ENCODE results near the gene SLC25A29.

Gene SLC25A29

DNA sequence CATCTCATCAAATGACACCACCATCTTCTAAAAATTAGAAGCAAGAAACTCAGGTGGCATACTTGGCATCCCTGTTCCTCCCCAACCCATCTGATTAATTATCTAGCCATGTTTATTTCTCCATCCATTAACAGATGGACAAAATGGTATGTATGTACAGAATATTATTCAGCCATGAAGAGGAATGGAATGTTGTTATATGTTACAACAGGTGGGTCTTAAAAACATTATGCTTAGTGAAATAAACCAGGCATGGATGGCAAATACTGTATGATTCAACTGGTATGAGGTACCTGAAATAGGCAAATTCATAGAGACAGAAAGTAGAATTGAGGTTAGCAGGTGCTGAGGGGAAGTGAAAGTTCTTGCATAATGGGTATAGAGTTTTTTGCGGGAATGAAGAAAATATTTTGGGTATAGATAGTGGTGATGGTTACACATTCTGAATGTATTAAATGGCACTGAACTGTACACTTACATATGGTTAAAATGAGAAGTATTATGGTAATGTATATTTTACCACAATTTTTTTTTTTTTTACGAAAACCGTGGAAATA, 49.8 kb downstream of the SLC25A29 start:
- Histone ChIP-seq H3K4me3 (ENCODE audit: low read depth, low read length) (no peak overlapping the region), H3K4me1 (ENCODE audit: control insufficient read depth, insufficient read depth, low read length) (peaks cover 2% of the 10 kb centered on the region; the same call in 1 of the 2 replicates), H3K27ac (ENCODE audit: extremely low read depth, low read depth, low read length) (no peak overlapping the region), H3K36me3 (ENCODE audit: control insufficient read depth in 2 of 2, insufficient read depth in 1 of 2, low read length in 2 of 2) (peaks cover 0 to 8% of the 10 kb centered on the region in 2 experiments; a peak in 2 of 3 replicates), H3K9me3 (ENCODE audit: control insufficient read depth, insufficient read depth, low read depth, low read length) (no peaks in the 10 kb centered on the region)
- ChIA-PET POLR2A (no interaction called here), CTCF (interaction anchor here (1.0 kb wide), 1 partner anchor 10 kb away, joined by 4 read pairs; no protein-coding TSS in a partner anchor)
- TF ChIP-seq PRDM1 (tag by site-specific recombination; IDR thresholded peaks at IDR 0.05) (peak; percentile 19; the same call in 1 of the 2 replicates), HOXC10 (CRISPR knock-in tag; IDR thresholded peaks at IDR 0.05) (no peak), ZNF121 (tag by site-specific recombination; IDR thresholded peaks at IDR 0.05) (no peak), AEBP2 (tag by site-specific recombination; IDR thresholded peaks at IDR 0.05; ENCODE audit: borderline replicate concordance) (no peak), SCRT1 (tag by site-specific recombination; IDR thresholded peaks at IDR 0.05; ENCODE audit: borderline replicate concordance) (0 out of 2 replicates have a peak, but pooled peaks have one; percentile 36), ZNF146 (tag by site-specific recombination; IDR thresholded peaks at IDR 0.05) (peak; percentile 96), SP2 (tag by site-specific recombination; IDR thresholded peaks at IDR 0.05) (no peak), SCRT2 (tag by site-specific recombination; IDR thresholded peaks at IDR 0.05) (peak; percentile 60), PRDM4 (tag by site-specific recombination; IDR thresholded peaks at IDR 0.05) (no peak)
- TF ChIP-seq, protein P1, sequence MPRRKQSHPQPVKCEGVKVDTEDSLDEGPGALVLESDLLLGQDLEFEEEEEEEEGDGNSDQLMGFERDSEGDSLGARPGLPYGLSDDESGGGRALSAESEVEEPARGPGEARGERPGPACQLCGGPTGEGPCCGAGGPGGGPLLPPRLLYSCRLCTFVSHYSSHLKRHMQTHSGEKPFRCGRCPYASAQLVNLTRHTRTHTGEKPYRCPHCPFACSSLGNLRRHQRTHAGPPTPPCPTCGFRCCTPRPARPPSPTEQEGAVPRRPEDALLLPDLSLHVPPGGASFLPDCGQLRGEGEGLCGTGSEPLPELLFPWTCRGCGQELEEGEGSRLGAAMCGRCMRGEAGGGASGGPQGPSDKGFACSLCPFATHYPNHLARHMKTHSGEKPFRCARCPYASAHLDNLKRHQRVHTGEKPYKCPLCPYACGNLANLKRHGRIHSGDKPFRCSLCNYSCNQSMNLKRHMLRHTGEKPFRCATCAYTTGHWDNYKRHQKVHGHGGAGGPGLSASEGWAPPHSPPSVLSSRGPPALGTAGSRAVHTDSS (tag by site-specific recombination; IDR thresholded peaks at IDR 0.05), result no peak

DNA sequence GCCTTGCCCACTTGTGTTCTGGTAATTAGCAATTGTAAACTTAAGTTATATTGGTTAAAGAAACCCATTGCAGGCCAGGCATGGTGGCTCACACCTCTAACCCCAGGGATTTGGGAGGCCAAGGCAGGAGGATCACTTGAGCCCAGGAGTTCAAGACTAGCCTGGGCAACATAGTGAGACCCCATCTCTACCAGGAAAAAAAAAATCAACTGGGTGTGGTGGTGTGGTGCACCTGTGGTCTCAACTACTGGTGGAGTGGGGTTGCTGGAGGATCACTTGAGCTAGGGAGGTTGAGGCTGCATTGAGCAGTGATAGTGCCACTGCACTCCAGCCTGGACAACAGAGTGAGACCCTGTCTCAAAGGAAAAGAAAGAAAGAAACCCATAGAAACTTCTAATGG, 53.6 kb downstream of the SLC25A29 start:
- Histone ChIP-seq H3K4me1 (ENCODE audit: control insufficient read depth, insufficient read depth, low read length) (peaks cover 4% of the 10 kb centered on the region), H3K4me3 (ENCODE audit: low read depth, low read length) (no peak overlapping the region), H3K36me3 (ENCODE audit: control insufficient read depth in 2 of 2, insufficient read depth in 1 of 2, low read length in 2 of 2) (peaks cover 0 to 11% of the 10 kb centered on the region in 2 experiments; a peak in 2 of 3 replicates), H3K9me3 (ENCODE audit: control insufficient read depth, insufficient read depth, low read depth, low read length) (no peaks in the 10 kb centered on the region), H3K27ac (ENCODE audit: extremely low read depth, low read depth, low read length) (no peak overlapping the region)
- ChIA-PET CTCF (interaction anchor here (1.3 kb wide), 1 partner anchor 12 kb away, joined by 6 read pairs; no protein-coding TSS in a partner anchor), POLR2A (no interaction called here)
- TF ChIP-seq ZNF558 (tag by site-specific recombination; IDR thresholded peaks at IDR 0.05) (no peak), ZNF266 (tag by site-specific recombination; IDR thresholded peaks at IDR 0.05; ENCODE audit: low read depth) (no peak), ZBTB10 (tag by site-specific recombination; IDR thresholded peaks at IDR 0.05) (no peak), ZNF121 (tag by site-specific recombination; IDR thresholded peaks at IDR 0.05) (peak; percentile 98), ZNF362 (tag by site-specific recombination; IDR thresholded peaks at IDR 0.05) (no peak)
